Measurements from ENCODE around the gene SYT7. TPM values are rescaled to one million over a fixed set of nuclear protein-coding genes. Genes with fewer than 3 reads are reported as not detected.

The SYT7 gene
- total RNA-seq, 1 experiment from 2014 or later, result 9.9 TPM

GRCh38 chr11:61550665-61551227 is 30.1 kb downstream of the SYT7 start:
- no peak overlapping the region for H3K4me3 ChIP-seq
- H3K36me3 ChIP-seq, result no peaks in the 10 kb centered on the region
- no peaks in the 10 kb centered on the region for H3K27me3 ChIP-seq
- H3K9me3 ChIP-seq, result no peaks in the 10 kb centered on the region
- no peak for DNase-seq

DNA sequence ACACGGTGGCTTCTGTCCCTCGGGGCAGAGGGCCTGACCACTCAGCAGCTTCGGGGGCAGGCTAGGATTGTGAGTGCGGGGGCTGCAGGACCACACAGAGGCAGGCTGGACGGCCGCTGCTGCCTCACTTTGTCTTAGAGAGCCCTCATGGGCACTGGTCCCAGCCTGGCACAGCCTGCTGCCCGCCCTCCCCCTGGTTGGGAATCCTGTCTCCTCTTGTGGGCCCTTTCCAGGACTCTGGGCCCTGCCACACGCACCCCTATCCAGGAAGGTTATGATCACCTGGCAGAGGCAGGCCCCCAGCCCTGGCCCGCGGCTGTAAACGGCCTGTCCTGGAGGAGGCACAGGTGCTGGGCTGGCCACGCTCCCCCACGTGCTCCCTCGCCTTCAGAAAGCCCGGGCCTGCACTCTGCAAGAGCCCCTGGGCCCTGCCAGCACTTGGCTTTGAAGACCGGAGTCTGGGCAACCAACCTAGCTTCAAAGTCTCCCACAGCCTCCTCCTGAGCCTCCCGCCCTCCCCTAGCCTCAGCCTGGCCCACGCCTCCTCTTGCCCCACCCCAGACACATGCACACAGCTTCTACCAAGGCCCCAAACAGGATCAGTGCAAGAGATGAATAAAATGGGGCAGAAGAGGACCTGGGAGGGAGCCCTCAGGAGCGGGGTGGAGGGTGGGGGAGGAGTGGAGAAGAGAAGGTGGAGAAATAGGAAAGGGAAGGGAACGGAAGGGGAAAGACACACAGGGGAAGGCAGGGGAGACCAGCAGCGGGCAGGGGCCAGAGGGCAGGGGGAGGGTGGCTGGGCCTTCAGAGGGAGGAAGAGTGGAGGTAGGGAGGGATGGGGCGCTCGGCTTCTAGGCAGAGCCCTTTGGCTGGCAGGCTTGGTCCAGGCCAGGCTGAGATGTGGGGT is 31.0 kb downstream of the SYT7 start:
- Histone ChIP-seq H3K27me3 (no peaks in the 10 kb centered on the region), H3K4me3 (no peak overlapping the region), H3K9me3 (no peaks in the 10 kb centered on the region), H3K36me3 (peaks cover 3% of the 10 kb centered on the region; the same call in 1 of the 2 replicates)
- DNase-seq, result peak; percentile 50

DNA sequence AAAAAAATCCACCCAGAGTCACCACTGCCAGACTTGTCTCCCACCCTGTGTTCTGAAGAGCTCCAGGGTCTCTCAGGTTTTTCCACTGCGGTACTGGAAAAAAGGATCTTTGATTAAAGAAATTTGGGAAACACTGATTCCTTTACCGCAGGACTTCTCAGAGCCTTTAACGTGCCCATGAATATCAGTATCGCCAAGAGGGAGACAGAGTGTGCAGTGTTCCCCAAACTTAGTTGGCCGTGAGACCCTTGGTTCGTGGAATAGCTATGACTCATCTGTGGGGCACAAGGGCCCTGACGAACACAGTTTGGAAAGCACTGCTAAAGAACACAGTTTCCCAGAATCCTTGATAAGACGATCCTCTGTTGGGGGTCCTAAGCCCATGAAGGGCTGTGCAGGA is 31.7 kb downstream of the SYT7 start:
- H3K9me3 ChIP-seq, result no peaks in the 10 kb centered on the region
- peaks cover 3% of the 10 kb centered on the region; the same call in 1 of the 2 replicates for H3K36me3 ChIP-seq
- H3K4me3 ChIP-seq, result no peak overlapping the region
- no peaks in the 10 kb centered on the region for H3K27me3 ChIP-seq
- DNase-seq, result no peak

GRCh38 chr11:61547246-61547645 is 33.6 kb downstream of the SYT7 start:
- Histone ChIP-seq H3K36me3 (peaks cover 3% of the 10 kb centered on the region; the same call in 1 of the 2 replicates), H3K4me3 (no peak overlapping the region), H3K27me3 (no peaks in the 10 kb centered on the region), H3K9me3 (no peaks in the 10 kb centered on the region)
- no peak for DNase-seq

- Histone ChIP-seq H3K36me3 (peaks cover 3% of the 10 kb centered on the region; the same call in 1 of the 2 replicates), H3K4me3 (no peak overlapping the region), H3K27me3 (no peaks in the 10 kb centered on the region), H3K9me3 (no peaks in the 10 kb centered on the region)
- no peak for DNase-seq
Observed at GRCh38 chr11:61546663-61547062, 34.2 kb downstream of the SYT7 start.

DNA sequence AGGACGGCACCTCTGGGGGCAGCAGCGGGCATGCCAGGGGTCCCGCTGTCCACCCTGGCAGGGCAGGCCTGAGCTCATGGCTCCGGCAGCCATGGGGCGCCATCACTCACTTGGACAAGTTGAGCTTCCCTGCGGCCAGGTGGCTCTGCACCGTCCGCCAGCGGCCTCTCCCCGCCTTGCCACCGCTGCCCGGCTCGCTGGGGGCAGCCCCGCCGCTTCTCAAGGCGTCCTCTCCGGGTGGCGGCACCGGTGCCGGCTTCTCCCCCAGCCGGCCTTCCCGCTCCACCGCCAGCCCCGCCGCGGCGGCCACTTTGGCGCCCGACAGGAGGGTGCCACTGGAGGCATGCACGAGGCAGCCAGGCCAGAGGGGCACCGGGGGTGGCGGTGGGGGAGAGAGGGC is 35.0 kb downstream of the SYT7 start:
- Histone ChIP-seq H3K4me3 (no peak overlapping the region), H3K36me3 (peaks cover 3% of the 10 kb centered on the region; the same call in 1 of the 2 replicates), H3K9me3 (no peaks in the 10 kb centered on the region), H3K27me3 (no peaks in the 10 kb centered on the region)
- DNase-seq, result no peak

- Histone ChIP-seq H3K27me3 (no peaks in the 10 kb centered on the region), H3K9me3 (no peaks in the 10 kb centered on the region), H3K4me3 (no peak overlapping the region), H3K36me3 (peaks cover 3% of the 10 kb centered on the region; the same call in 1 of the 2 replicates)
- DNase-seq, result no peak
Observed at GRCh38 chr11:61545341-61545740, 35.5 kb downstream of the SYT7 start.

GRCh38 chr11:61544466-61544865 is 36.4 kb downstream of the SYT7 start:
- H3K36me3 ChIP-seq, result peaks cover 3% of the 10 kb centered on the region; the same call in 1 of the 2 replicates
- H3K27me3 ChIP-seq, result no peaks in the 10 kb centered on the region
- no peaks in the 10 kb centered on the region for H3K9me3 ChIP-seq
- peak; percentile 55 for DNase-seq
- H3K4me3 ChIP-seq, result no peak overlapping the region

DNA sequence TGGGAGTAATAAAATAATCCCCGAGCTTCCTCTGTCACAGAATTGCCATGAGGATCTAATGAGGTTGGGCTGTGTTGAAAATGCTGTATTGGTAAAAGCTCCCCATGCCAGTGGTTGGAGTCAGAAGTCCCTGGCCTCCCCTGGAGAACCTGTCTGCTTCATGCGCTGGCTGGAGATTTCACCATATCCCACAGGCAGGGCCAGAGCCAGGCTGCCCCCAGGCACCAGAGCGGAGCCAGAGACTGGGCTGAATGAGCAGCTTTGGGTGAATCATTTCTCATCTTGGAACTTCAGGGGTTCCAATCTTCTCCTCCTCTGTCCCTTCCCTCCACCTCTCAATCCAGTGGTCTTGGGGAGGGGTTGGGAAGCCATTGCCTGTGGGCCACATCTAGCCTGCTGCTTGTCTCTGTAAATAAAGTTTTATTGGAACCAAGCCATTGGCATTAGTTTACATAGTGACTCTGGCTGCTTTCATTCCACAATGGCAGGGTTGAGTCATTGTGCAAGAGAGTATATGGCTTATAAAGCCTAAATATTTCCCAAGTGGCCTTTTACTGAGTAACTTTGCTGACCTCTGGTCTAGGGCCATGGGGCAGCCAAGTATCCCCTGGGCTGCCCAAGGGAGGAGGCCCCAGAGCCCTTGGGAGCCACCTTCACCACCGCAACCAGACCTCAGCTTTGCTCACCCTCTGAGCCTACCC is 37.1 kb downstream of the SYT7 start:
- Histone ChIP-seq H3K4me3 (no peak overlapping the region), H3K36me3 (peaks cover 3% of the 10 kb centered on the region; the same call in 1 of the 2 replicates), H3K9me3 (no peaks in the 10 kb centered on the region), H3K27me3 (no peaks in the 10 kb centered on the region)
- peak; percentile 89 for DNase-seq

GRCh38 chr11:61542705-61543104 is 38.2 kb downstream of the SYT7 start:
- Histone ChIP-seq H3K27me3 (no peaks in the 10 kb centered on the region), H3K36me3 (peaks cover 3% of the 10 kb centered on the region; the same call in 1 of the 2 replicates), H3K9me3 (no peaks in the 10 kb centered on the region), H3K4me3 (no peak overlapping the region)
- no peak for DNase-seq

GRCh38 chr11:61542024-61542461 is 38.8 kb downstream of the SYT7 start:
- Histone ChIP-seq H3K9me3 (no peaks in the 10 kb centered on the region), H3K27me3 (no peaks in the 10 kb centered on the region), H3K4me3 (no peak overlapping the region), H3K36me3 (peaks cover 3% of the 10 kb centered on the region; the same call in 1 of the 2 replicates)
- peak; percentile 77 for DNase-seq

- H3K27me3 ChIP-seq, result no peaks in the 10 kb centered on the region
- no peaks in the 10 kb centered on the region for H3K9me3 ChIP-seq
- no peak overlapping the region for H3K4me3 ChIP-seq
- DNase-seq, result peak; percentile 86
- peaks cover 3% of the 10 kb centered on the region; the same call in 1 of the 2 replicates for H3K36me3 ChIP-seq
Observed at GRCh38 chr11:61541598-61541997, 39.3 kb downstream of the SYT7 start.

DNA sequence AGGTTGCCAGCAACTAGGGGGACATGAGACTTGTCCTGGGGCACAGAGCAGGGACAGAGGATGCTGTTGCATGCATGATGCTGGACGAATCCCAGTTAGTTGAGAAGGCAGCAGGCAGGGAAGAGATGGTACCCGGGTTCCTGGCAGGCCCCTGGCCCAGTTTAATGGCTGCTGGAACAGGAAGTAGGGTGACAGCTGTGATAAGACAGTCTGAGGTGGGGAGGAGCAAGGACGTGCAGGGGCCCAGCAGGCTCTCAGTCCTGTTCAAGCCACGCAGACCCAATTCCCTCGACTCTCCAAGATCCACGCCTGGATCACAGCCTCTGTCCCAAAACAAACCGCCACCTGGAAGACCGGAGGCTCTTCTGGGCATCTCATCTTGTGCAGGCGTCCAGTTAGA is 40.3 kb downstream of the SYT7 start:
- DNase-seq, result no peak
- Histone ChIP-seq H3K9me3 (no peaks in the 10 kb centered on the region), H3K4me3 (no peak overlapping the region), H3K27me3 (no peaks in the 10 kb centered on the region), H3K36me3 (peaks cover 3% of the 10 kb centered on the region; the same call in 1 of the 2 replicates)

GRCh38 chr11:61539831-61540357 is 41.0 kb downstream of the SYT7 start:
- no peaks in the 10 kb centered on the region for H3K36me3 ChIP-seq
- DNase-seq, result no peak
- H3K27me3 ChIP-seq, result no peaks in the 10 kb centered on the region
- H3K4me3 ChIP-seq, result no peak overlapping the region
- H3K9me3 ChIP-seq, result no peaks in the 10 kb centered on the region

DNA sequence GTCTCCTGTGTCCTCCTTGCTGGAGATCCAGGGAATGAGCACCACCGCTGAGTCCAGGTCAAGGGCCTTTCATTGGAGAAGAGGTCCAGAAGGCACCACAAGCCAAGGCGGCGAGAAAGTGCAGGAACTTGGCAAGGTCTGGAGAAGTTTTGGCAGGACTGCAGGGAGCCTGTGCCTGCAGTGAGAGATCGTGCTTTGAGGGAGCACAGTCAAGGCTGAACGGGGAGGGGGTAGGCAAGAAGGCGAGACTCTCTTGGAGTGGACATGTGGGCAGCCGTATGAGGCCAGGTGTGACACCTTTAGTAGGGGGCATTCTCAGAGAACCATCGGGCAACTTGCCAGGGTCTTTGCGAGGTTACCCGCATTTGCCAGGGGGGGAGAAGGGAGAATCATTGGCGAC is 41.9 kb downstream of the SYT7 start:
- Histone ChIP-seq H3K9me3 (no peaks in the 10 kb centered on the region), H3K36me3 (no peaks in the 10 kb centered on the region), H3K27me3 (no peaks in the 10 kb centered on the region), H3K4me3 (no peak overlapping the region)
- peak; percentile 36 for DNase-seq

DNA sequence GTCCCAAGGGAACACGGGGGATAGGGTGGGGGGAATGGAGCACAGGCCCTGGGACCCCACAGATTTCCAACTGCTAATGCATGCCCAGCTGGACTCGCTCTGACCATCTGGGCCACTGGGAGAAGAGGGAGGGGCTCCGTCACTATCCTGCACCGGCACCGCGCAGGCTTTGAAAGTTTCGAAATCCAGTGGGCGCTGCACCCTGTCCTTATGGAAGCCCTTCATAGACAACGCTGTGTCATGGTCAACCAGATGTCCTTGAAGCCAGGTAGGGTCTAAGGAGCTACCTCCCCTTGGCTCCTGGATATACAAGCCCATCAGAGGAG is 42.3 kb downstream of the SYT7 start:
- H3K27me3 ChIP-seq, result no peaks in the 10 kb centered on the region
- H3K4me3 ChIP-seq, result no peak overlapping the region
- H3K36me3 ChIP-seq, result no peaks in the 10 kb centered on the region
- H3K9me3 ChIP-seq, result no peaks in the 10 kb centered on the region
- no peak for DNase-seq

GRCh38 chr11:61537326-61537725 is 43.5 kb downstream of the SYT7 start:
- Histone ChIP-seq H3K4me3 (no peak overlapping the region), H3K27me3 (no peaks in the 10 kb centered on the region), H3K36me3 (no peaks in the 10 kb centered on the region), H3K9me3 (no peaks in the 10 kb centered on the region)
- no peak for DNase-seq
